ENCODE data around the gene HCN2. TPM values are rescaled to one million over a fixed set of nuclear protein-coding genes. Genes with fewer than 3 reads are reported as not detected.

The HCN2 gene
- total and polyA plus RNA-seq, 9 of the 15 experiments (the other 6 are each of a cell fraction or from before 2014, with no cell fraction given), result 0.29 to 4.2 (median 0.82) TPM; not detected in 2

DNA sequence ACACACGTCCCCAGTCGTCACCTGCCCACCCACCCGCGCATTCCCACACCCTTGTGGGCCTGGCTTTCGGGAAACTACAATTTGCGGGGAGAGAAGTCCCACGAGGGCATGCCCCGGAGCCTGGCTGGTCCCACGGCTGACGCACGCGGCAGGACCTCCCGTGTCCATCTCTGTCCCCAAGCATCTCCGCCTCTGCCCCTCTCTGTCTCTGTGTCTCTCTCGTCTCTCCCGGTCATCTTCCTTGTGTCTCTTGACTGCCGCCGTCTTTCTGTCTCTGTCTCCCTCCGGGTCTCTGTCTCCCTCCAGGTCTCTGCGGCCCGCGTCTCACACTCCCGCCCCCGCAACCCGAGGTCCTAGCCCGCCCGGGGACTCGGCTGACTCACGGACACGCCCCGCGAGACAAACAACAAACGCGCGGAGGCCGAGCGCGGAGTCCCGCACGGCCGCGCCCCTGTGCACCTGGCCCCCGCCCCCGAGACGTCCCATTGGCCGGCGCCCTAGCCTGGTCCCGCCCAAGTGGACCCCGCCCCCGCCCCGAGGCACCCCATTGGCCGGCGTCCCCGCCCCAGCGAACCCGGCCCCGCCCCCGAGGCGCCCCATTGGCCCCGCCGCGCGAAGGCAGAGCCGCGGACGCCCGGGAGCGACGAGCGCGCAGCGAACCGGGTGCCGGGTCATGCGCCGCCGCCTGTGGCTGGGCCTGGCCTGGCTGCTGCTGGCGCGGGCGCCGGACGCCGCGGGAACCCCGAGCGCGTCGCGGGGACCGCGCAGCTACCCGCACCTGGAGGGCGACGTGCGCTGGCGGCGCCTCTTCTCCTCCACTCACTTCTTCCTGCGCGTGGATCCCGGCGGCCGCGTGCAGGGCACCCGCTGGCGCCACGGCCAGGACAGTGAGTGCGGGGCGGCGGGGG lies 49.8 kb downstream of the HCN2 start, which contains the start of gene FGF22 (continued):
- TF ChIP-seq NFYB (IDR thresholded peaks at IDR 0.05; ENCODE audit: extremely low read depth, insufficient read length) (peak; percentile 66), ZNF785 (CRISPR knock-in tag; IDR thresholded peaks at IDR 0.05) (no peak), ZNF589 (CRISPR knock-in tag; IDR thresholded peaks at IDR 0.05; ENCODE audit: low read depth) (no peak), RREB1 (CRISPR knock-in tag; IDR thresholded peaks at IDR 0.05) (no peak), HDAC1 (IDR thresholded peaks at IDR 0.05) (peak in 1 of 2 experiments; percentile 67; a peak in 2 of 4 replicates), JUND (IDR thresholded peaks at IDR 0.05; ENCODE audit: borderline replicate concordance, low read depth, low read length) (peak; percentile 55; the same call in 1 of the 2 replicates), JUND (tag; IDR thresholded peaks at IDR 0.05; ENCODE audit: borderline replicate concordance, low read depth, low read length) (no peak; the same call in 2 of the 3 replicates), ZBTB7A (IDR thresholded peaks at IDR 0.05; ENCODE audit: borderline replicate concordance, control insufficient read depth, low read depth, low read length) (peak; percentile 13; the same call in 1 of the 2 replicates), SMARCA4 (IDR thresholded peaks at IDR 0.05) (peak; percentile 48), SNRNP70 (optimal IDR thresholded peaks at IDR 0.05; ENCODE audit: low read depth, low read length) (no peak), C11orf30 (IDR thresholded peaks at IDR 0.05; ENCODE audit: low read depth) (no peak), PHB (CRISPR knock-in tag; IDR thresholded peaks at IDR 0.05) (no peak)
- TF ChIP-seq, protein P1, sequence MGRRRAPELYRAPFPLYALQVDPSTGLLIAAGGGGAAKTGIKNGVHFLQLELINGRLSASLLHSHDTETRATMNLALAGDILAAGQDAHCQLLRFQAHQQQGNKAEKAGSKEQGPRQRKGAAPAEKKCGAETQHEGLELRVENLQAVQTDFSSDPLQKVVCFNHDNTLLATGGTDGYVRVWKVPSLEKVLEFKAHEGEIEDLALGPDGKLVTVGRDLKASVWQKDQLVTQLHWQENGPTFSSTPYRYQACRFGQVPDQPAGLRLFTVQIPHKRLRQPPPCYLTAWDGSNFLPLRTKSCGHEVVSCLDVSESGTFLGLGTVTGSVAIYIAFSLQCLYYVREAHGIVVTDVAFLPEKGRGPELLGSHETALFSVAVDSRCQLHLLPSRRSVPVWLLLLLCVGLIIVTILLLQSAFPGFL (CRISPR knock-in tag; IDR thresholded peaks at IDR 0.05), result no peak
- TF ChIP-seq, protein P2, sequence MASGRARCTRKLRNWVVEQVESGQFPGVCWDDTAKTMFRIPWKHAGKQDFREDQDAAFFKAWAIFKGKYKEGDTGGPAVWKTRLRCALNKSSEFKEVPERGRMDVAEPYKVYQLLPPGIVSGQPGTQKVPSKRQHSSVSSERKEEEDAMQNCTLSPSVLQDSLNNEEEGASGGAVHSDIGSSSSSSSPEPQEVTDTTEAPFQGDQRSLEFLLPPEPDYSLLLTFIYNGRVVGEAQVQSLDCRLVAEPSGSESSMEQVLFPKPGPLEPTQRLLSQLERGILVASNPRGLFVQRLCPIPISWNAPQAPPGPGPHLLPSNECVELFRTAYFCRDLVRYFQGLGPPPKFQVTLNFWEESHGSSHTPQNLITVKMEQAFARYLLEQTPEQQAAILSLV (tag; IDR thresholded peaks at IDR 0.05), result no peak
- TF ChIP-seq, protein P3, sequence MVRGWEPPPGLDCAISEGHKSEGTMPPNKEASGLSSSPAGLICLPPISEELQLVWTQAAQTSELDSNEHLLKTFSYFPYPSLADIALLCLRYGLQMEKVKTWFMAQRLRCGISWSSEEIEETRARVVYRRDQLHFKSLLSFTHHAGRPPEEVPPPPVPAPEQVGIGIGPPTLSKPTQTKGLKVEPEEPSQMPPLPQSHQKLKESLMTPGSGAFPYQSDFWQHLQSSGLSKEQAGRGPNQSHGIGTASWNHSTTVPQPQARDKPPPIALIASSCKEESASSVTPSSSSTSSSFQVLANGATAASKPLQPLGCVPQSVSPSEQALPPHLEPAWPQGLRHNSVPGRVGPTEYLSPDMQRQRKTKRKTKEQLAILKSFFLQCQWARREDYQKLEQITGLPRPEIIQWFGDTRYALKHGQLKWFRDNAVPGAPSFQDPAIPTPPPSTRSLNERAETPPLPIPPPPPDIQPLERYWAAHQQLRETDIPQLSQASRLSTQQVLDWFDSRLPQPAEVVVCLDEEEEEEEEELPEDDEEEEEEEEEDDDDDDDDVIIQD (CRISPR knock-in tag; IDR thresholded peaks at IDR 0.05), result no peak
